OCI-LY3 (cell line): Measurements from ENCODE around the gene NEO1.

Experiments
- CTCF ChIP-seq: fragments of 200-600, 300-600 bp; sonication (generic); IDR thresholded peaks from 2 replicates; pipeline ENCODE4 v1.5.1; 2014; ENCODE audit warnings: antibody characterized with exemption, low read length, low read depth
- EZH2phosphoT487 ChIP-seq: fragments of 200-600 bp; shearing (Covaris generic); IDR thresholded peaks from 2 replicates; pipeline ENCODE4 v1.6.1; 2018; ENCODE audit warnings: antibody characterized with exemption, mixed run types, low read depth

GRCh38 chr15:73105064-73105463 lies 52.8 kb downstream of the NEO1 start:
- no peak for TF ChIP-seq CTCF
- TF ChIP-seq EZH2phosphoT487, result no peak
